DMS 273 treated with DMSO at 0.1 percent for 48 hours (cell line): ENCODE results near the gene PRKG1.
"Not testable (repeated sequence)": the region's sequence is repeated elsewhere in the genome, so short reads cannot be mapped to it uniquely, and the experiment has no call there.

Experiments used
- DNase-seq: peaks from one replicate; lab custom pipeline; 2025; lab: John Stamatoyannopoulos, UW

Gene PRKG1

GRCh38 chr10:52121688-52122087, 1047.4 kb downstream of the PRKG1 start:
- no peak for DNase-seq

GRCh38 chr10:52128056-52128683, 1053.9 kb downstream of the PRKG1 start:
- no peak for DNase-seq

GRCh38 chr10:52129410-52130178, 1055.3 kb downstream of the PRKG1 start:
- DNase-seq = no peak

- DNase-seq = no peak
Measured at GRCh38 chr10:52135101-52135500, 1060.8 kb downstream of the PRKG1 start.

- DNase-seq = no peak
Measured at GRCh38 chr10:52136921-52137320, 1062.6 kb downstream of the PRKG1 start.

- no peak for DNase-seq
Measured at GRCh38 chr10:52143338-52143737, 1069.1 kb downstream of the PRKG1 start.

- DNase-seq = no peak
Measured at GRCh38 chr10:52145636-52146035, 1071.3 kb downstream of the PRKG1 start.

GRCh38 chr10:52146766-52147165, 1072.5 kb downstream of the PRKG1 start:
- DNase-seq = no peak

GRCh38 chr10:52170776-52171175, 1096.5 kb downstream of the PRKG1 start:
- no peak for DNase-seq

GRCh38 chr10:52172581-52172980, 1098.3 kb downstream of the PRKG1 start:
- DNase-seq = no peak

- DNase-seq = no peak
Measured at GRCh38 chr10:52185256-52185655, 1111.0 kb downstream of the PRKG1 start.

- no peak for DNase-seq
Measured at GRCh38 chr10:52187521-52188258, 1113.4 kb downstream of the PRKG1 start.

- no peak for DNase-seq
Measured at GRCh38 chr10:52191049-52191448, 1116.8 kb downstream of the PRKG1 start.

- DNase-seq = no peak
Measured at GRCh38 chr10:52194191-52194590, 1119.9 kb downstream of the PRKG1 start.

GRCh38 chr10:52194716-52195115, 1120.4 kb downstream of the PRKG1 start:
- no peak for DNase-seq

GRCh38 chr10:52197098-52197497, 1122.8 kb downstream of the PRKG1 start:
- no peak for DNase-seq

- DNase-seq = no peak
Measured at GRCh38 chr10:52198540-52198939, 1124.3 kb downstream of the PRKG1 start.

GRCh38 chr10:52204906-52205305, 1130.6 kb downstream of the PRKG1 start:
- not testable (repeated sequence) for DNase-seq

- no peak for DNase-seq
Measured at GRCh38 chr10:52208365-52208764, 1134.1 kb downstream of the PRKG1 start.

GRCh38 chr10:52210161-52210560, 1135.9 kb downstream of the PRKG1 start:
- DNase-seq = no peak

- no peak for DNase-seq
Measured at GRCh38 chr10:52212062-52212461, 1137.8 kb downstream of the PRKG1 start.

GRCh38 chr10:52212802-52213201, 1138.5 kb downstream of the PRKG1 start:
- no peak for DNase-seq

GRCh38 chr10:52213321-52213752, 1139.0 kb downstream of the PRKG1 start:
- no peak for DNase-seq
